IMR-90 (cell line): ENCODE data around the gene TBC1D22A. TPM values are rescaled to one million over a fixed set of nuclear protein-coding genes. Genes with fewer than 3 reads are reported as not detected.

Experiments used
- ATAC-seq: fragments of 200-7000 bp; cut with Tn5 transposase; 2 replicates; pipeline ENCODE4 v1.9.1; 2020; ENCODE audit warnings: low read depth, mild to moderate bottlenecking, moderate library complexity
- BruUV-seq: library from RNA; stranded (reverse); fragments of 400-500 nt; replicated peaks from 2 replicates; lab custom pipeline; 2021; lab: Mats Ljungman, UMichigan
- CTCF ChIA-PET: fragments of 300-600 bp; formaldehyde crosslinking; extraction: SDS; loops from one replicate; lab custom pipeline; 2021; ENCODE audit warnings: antibody characterized with exemption; lab: Yijun Ruan, JAX
- POLR2A ChIA-PET: fragments of 300-600 bp; sonication (Branson Sonifier 250); formaldehyde crosslinking; loops from one replicate; lab custom pipeline; 2022; ENCODE audit warnings: antibody characterized with exemption; ENCODE audit not compliant: unreplicated experiment; lab: Charles Lee
- DNase-seq: peaks from one replicate; pipeline ENCODE4 v3.0.0; 2013
- H2AFZ ChIP-seq: replicated peaks from 2 replicates; pipeline ENCODE3; 2013; ENCODE audit warnings: low read length, mild to moderate bottlenecking; ENCODE audit not compliant: poor library complexity
- H2AK5ac ChIP-seq: 2 replicates; pipeline ENCODE4 v1.6.1; 2013; ENCODE audit warnings: low read depth, low read length, inconsistent platforms
- H2AK9ac ChIP-seq: replicated peaks from 2 replicates; pipeline ENCODE3; 2013; ENCODE audit warnings: mild to moderate bottlenecking, low read depth, low read length, moderate library complexity; ENCODE audit not compliant: poor library complexity
- H2BK120ac ChIP-seq: 2 replicates; pipeline ENCODE4 v1.6.1; 2013; ENCODE audit warnings: low read depth, low read length, inconsistent platforms
- H2BK15ac ChIP-seq: 3 replicates; pipeline ENCODE4 v1.6.1; 2013; ENCODE audit warnings: low read depth, low read length, inconsistent platforms
- H2BK20ac ChIP-seq: 2 replicates; pipeline ENCODE4 v1.6.1; 2013; ENCODE audit warnings: low read depth, mild to moderate bottlenecking, inconsistent platforms, low read length, moderate library complexity
- H2BK5ac ChIP-seq: 2 replicates; pipeline ENCODE4 v1.6.1; 2013; ENCODE audit warnings: mild to moderate bottlenecking, low read depth, low read length, inconsistent platforms; ENCODE audit not compliant: poor library complexity, severe bottlenecking
- H3K14ac ChIP-seq: replicated peaks from 2 replicates; pipeline ENCODE4 v1.6.1; 2013; ENCODE audit warnings: low read depth, low read length, inconsistent platforms
- H3K18ac ChIP-seq: 2 replicates; pipeline ENCODE4 v1.6.1; 2013; ENCODE audit warnings: low read depth, low read length, control low read depth
- H3K23ac ChIP-seq: 2 replicates; pipeline ENCODE4 v1.6.1; 2013; ENCODE audit warnings: low read depth, low read length, inconsistent platforms
- H3K27ac ChIP-seq: 2 replicates; pipeline ENCODE4 v1.5.1; 2013; ENCODE audit warnings: mild to moderate bottlenecking, control low read depth, low read length; ENCODE audit not compliant: insufficient read depth
- H3K27me3 ChIP-seq: 2 replicates; pipeline ENCODE4 v1.6.1; 2013; ENCODE audit warnings: low read length; ENCODE audit not compliant: control insufficient read depth, insufficient read depth
- H3K36me3 ChIP-seq: 2 replicates; pipeline ENCODE4 v1.6.1; 2013; ENCODE audit warnings: low read length, mixed read lengths; ENCODE audit not compliant: control insufficient read depth, insufficient read depth
- H3K4ac ChIP-seq: 2 replicates; pipeline ENCODE4 v1.6.1; 2013; ENCODE audit warnings: low read depth, low read length, inconsistent platforms
- H3K4me1 ChIP-seq: 2 replicates; pipeline ENCODE4 v1.6.1; 2013; ENCODE audit warnings: low read length, mixed read lengths; ENCODE audit not compliant: control insufficient read depth, insufficient read depth
- H3K4me2 ChIP-seq: 2 replicates; pipeline ENCODE4 v1.6.1; 2013; ENCODE audit warnings: low read depth, mild to moderate bottlenecking, control low read depth, low read length, moderate library complexity
- H3K4me3 ChIP-seq: 2 replicates; pipeline ENCODE4 v1.5.1; 2013; ENCODE audit warnings: low read depth, mild to moderate bottlenecking, control low read depth, low read length, moderate library complexity; ENCODE audit not compliant: insufficient read depth
- H3K56ac ChIP-seq: 2 replicates; pipeline ENCODE4 v1.6.1; 2013; ENCODE audit warnings: low read length, inconsistent platforms; ENCODE audit not compliant: insufficient read depth; ENCODE audit errors: extremely low read depth
- H3K79me1 ChIP-seq, 2 experiments: 2 replicates each; pipeline ENCODE4 v1.6.1; 2013; ENCODE audit warnings: low read length in 2 of 2, inconsistent platforms in 1 of 2, low read depth in 1 of 2
- H3K9ac ChIP-seq: 2 replicates; pipeline ENCODE4 v1.6.1; 2013; ENCODE audit warnings: low read depth, low read length, control low read depth
- H3K9me1 ChIP-seq: 2 replicates; pipeline ENCODE4 v1.6.1; 2013; ENCODE audit warnings: low read length, inconsistent platforms; ENCODE audit not compliant: insufficient read depth
- H3K9me3 ChIP-seq: 2 replicates; pipeline ENCODE4 v1.6.1; 2013; ENCODE audit warnings: low read length; ENCODE audit not compliant: control insufficient read depth, insufficient read depth
- H4K20me1 ChIP-seq: 2 replicates; pipeline ENCODE4 v1.6.1; 2013; ENCODE audit warnings: low read length, inconsistent platforms; ENCODE audit not compliant: insufficient read depth
- H4K5ac ChIP-seq: 2 replicates; pipeline ENCODE4 v1.6.1; 2013; ENCODE audit warnings: mild to moderate bottlenecking, low read depth, low read length, control low read depth
- H4K8ac ChIP-seq, 2 experiments: 2 replicates each; pipeline ENCODE4 v1.6.1; 2013; ENCODE audit warnings: low read depth in 2 of 2, low read length in 2 of 2, control low read depth in 1 of 2, inconsistent platforms in 1 of 2
- H4K91ac ChIP-seq: 2 replicates; pipeline ENCODE4 v1.6.1; 2013; ENCODE audit warnings: low read depth, low read length, inconsistent platforms; ENCODE audit not compliant: insufficient read depth
- BHLHE40 ChIP-seq: fragments of 150-350 bp; IDR thresholded peaks from 2 replicates; pipeline ENCODE4 v1.6.1; 2016; ENCODE audit warnings: mild to moderate bottlenecking, low read depth, low read length
- CTCF ChIP-seq: conservative IDR thresholded peaks from 2 replicates; pipeline ENCODE4 v1.5.1; 2012; ENCODE audit warnings: mild to moderate bottlenecking, low read depth, low read length, improper control_type of control experiment
- FOS ChIP-seq: fragments of 150-350 bp; IDR thresholded peaks from 2 replicates; pipeline ENCODE4 v1.6.1; 2016; ENCODE audit warnings: low read depth, low read length
- MAFK ChIP-seq: IDR thresholded peaks from 2 replicates; pipeline ENCODE4 v1.6.1; 2012; ENCODE audit warnings: low read depth, low read length, improper control_type of control experiment
- MAZ ChIP-seq: IDR thresholded peaks from 2 replicates; pipeline ENCODE4 v1.6.1; 2012; ENCODE audit warnings: low read depth, mild to moderate bottlenecking, low read length, improper control_type of control experiment, moderate library complexity, borderline replicate concordance
- MXI1 ChIP-seq: IDR thresholded peaks from 2 replicates; pipeline ENCODE4 v1.6.1; 2012; ENCODE audit warnings: low read depth, mild to moderate bottlenecking, low read length, moderate library complexity, borderline replicate concordance
- NFE2L2 ChIP-seq: fragments of 150-350 bp; IDR thresholded peaks from 2 replicates; pipeline ENCODE4 v1.6.1; 2016; ENCODE audit warnings: low read depth, mild to moderate bottlenecking, low read length
- RAD21 ChIP-seq: IDR thresholded peaks from 2 replicates; pipeline ENCODE4 v1.6.1; 2012; ENCODE audit warnings: low read length, improper control_type of control experiment
- RFX5 ChIP-seq: IDR thresholded peaks from 2 replicates; pipeline ENCODE4 v1.8.0; 2012; ENCODE audit warnings: low read depth, mild to moderate bottlenecking, low read length, moderate library complexity
- SMC3 ChIP-seq: fragments of 150-350 bp; IDR thresholded peaks from 2 replicates; pipeline ENCODE4 v1.6.1; 2016; ENCODE audit warnings: low read depth, mild to moderate bottlenecking, antibody characterized with exemption, low read length, moderate library complexity
- WGBS, 2 experiments: methylation state at CpG; one replicate each; pipeline versions ENCODE4 v1.1.5 to v1.1.7; 2013; ENCODE audit warnings: missing lambda C conversion rate in 2 of 2; ENCODE audit not compliant: insufficient read length in 1 of 2; ENCODE audit errors: extremely low coverage in 2 of 2; 5-methylcytosine and 5-hydroxymethylcytosine counted together
- dilution Hi-C: fragments of 300-500 bp; cut with HindIII; formaldehyde crosslinking; loops from one replicate; pipeline ENCODE4 v1.14.3; 2018; ENCODE audit warnings: low sequenced_read_pairs; ENCODE audit not compliant: unreplicated experiment
- in situ Hi-C: fragments of 300-500 bp; cut with MboI; formaldehyde crosslinking; loops from 3 replicates; pipeline ENCODE4 v1.14.3; 2019; ENCODE audit warnings: low sequenced_read_pairs, inconsistent platforms, mixed read lengths
- intact Hi-C: fragments of 100-400 bp; cut with micrococcal nuclease; formaldehyde crosslinking; loops from 2 replicates; pipeline ENCODE4 v1.10.0; 2022
- polyA plus RNA-seq, 3 experiments: library from polyadenylated mRNA; depleted of rRNA; stranded (reverse); fragments of >200 nt; gene quantifications; 2 replicates each; pipeline ENCODE4 v1.2.3, GENCODE V29; 2012; ENCODE audit warnings: low replicate concordance in 1 of 3
- total RNA-seq: library from RNA; depleted of rRNA; stranded (reverse); fragments of >200 nt; gene quantifications from 2 replicates; pipeline ENCODE4 v1.2.3, GENCODE V29; 2012
- TF ChIP-seq, protein P1 (sequence below): fragments of 150-350 bp; IDR thresholded peaks from 2 replicates; pipeline ENCODE4 v1.6.1; 2017; ENCODE audit warnings: mild to moderate bottlenecking, antibody characterized with exemption, low read length, low read depth

Gene TBC1D22A
- total and polyA plus RNA-seq, 2 of the 4 experiments (the other 2 are of a cell fraction) = 9.0 to 16.7 TPM

- Histone ChIP-seq H2AK9ac (no peak overlapping the region), H3K4me1 (peaks cover 18% of the 10 kb centered on the region), H2BK5ac (no peak overlapping the region), H4K20me1 (no peaks in the 10 kb centered on the region; the same call in 1 of the 2 replicates), H3K4ac (no peak overlapping the region), H3K79me1 (peaks cover 9 to 30% of the 10 kb centered on the region in 2 experiments; a peak in 2 of 4 replicates), H3K14ac (no peak overlapping the region), H3K36me3 (no peaks in the 10 kb centered on the region), H3K4me2 (no peak overlapping the region), H4K91ac (no peak overlapping the region), H2BK20ac (no peak overlapping the region), H2BK15ac (no peak overlapping the region), H3K4me3 (no peak overlapping the region), H2BK120ac (no peak overlapping the region), H2AFZ (no peak overlapping the region), H4K8ac (no peak overlapping the region), H3K27me3 (no peaks in the 10 kb centered on the region), H3K27ac (no peak overlapping the region), H3K9me1 (peaks cover 12% of the 10 kb centered on the region), H3K9ac (no peak overlapping the region), H3K56ac (no peak overlapping the region), H3K18ac (no peak overlapping the region), H3K9me3 (peaks cover 2% of the 10 kb centered on the region; the same call in 1 of the 2 replicates), H4K5ac (no peak overlapping the region), H2AK5ac (no peak overlapping the region), H3K23ac (no peak overlapping the region)
- TF ChIP-seq MXI1 (no peak), CTCF (no peak), NFE2L2 (no peak), RFX5 (no peak), FOS (no peak), RAD21 (no peak), BHLHE40 (no peak), MAZ (no peak), MAFK (no peak), SMC3 (no peak)
- TF ChIP-seq, protein P1, sequence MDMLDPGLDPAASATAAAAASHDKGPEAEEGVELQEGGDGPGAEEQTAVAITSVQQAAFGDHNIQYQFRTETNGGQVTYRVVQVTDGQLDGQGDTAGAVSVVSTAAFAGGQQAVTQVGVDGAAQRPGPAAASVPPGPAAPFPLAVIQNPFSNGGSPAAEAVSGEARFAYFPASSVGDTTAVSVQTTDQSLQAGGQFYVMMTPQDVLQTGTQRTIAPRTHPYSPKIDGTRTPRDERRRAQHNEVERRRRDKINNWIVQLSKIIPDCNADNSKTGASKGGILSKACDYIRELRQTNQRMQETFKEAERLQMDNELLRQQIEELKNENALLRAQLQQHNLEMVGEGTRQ = no peak
- dilution Hi-C loops = no loop called here
- 80% methylated on average over 1 of the region's 8 CpGs; no CpG with 5 or more reads in 1 of the 2 experiments for WGBS, 2 experiments
- DNase-seq (no peak), ATAC-seq (no peak)
- in situ Hi-C loops = no loop called here
- BruUV-seq = no TSS peak
- POLR2A ChIA-PET = no interaction called here
- intact Hi-C loops = no loop called here
- CTCF ChIA-PET = no interaction called here
Measured at GRCh38 chr22:47094861-47095330, 332.4 kb downstream of the TBC1D22A start.
